GM21717 (cell line): ENCODE results near the gene SFRP2.

Source experiments
- ATAC-seq: cut with Tn5 transposase; IDR thresholded peaks from one replicate; pipeline ENCODE4 v1.9.1; 2021; ENCODE audit warnings: mild to moderate bottlenecking, moderate library complexity; ENCODE audit not compliant: unreplicated experiment

The SFRP2 gene

GRCh38 chr4:153798420-153798819 lies 9.5 kb upstream of the SFRP2 start:
- ATAC-seq = no peak

- no peak for ATAC-seq
Observed at GRCh38 chr4:153794006-153794405, 5.1 kb upstream of the SFRP2 start.

- no peak for ATAC-seq
Observed at GRCh38 chr4:153792618-153793247, 3.9 kb upstream of the SFRP2 start.

GRCh38 chr4:153791746-153792617 lies 3.1 kb upstream of the SFRP2 start:
- no peak for ATAC-seq

- ATAC-seq = no peak
Observed at GRCh38 chr4:153790962-153791551, 2.2 kb upstream of the SFRP2 start.

GRCh38 chr4:153790500-153790865 lies 1.6 kb upstream of the SFRP2 start:
- no peak for ATAC-seq

- ATAC-seq = no peak
Observed at GRCh38 chr4:153789741-153790499, 1.0 kb upstream of the SFRP2 start.

GRCh38 chr4:153788051-153788412 lies 851 bp downstream of the SFRP2 start:
- no peak for ATAC-seq

- ATAC-seq = no peak
Observed at GRCh38 chr4:153787575-153787974, 1.3 kb downstream of the SFRP2 start.

GRCh38 chr4:153787061-153787560 lies 1.8 kb downstream of the SFRP2 start:
- ATAC-seq = no peak

GRCh38 chr4:153785910-153786721 lies 2.8 kb downstream of the SFRP2 start:
- ATAC-seq = no peak

GRCh38 chr4:153784166-153784699 lies 4.7 kb downstream of the SFRP2 start:
- ATAC-seq = no peak

- ATAC-seq = no peak
Observed at GRCh38 chr4:153782581-153782980, 6.3 kb downstream of the SFRP2 start.

GRCh38 chr4:153781717-153782416 lies 7.0 kb downstream of the SFRP2 start:
- ATAC-seq = no peak

GRCh38 chr4:153781280-153781679 lies 7.6 kb downstream of the SFRP2 start:
- no peak for ATAC-seq

- ATAC-seq = peak; percentile 79
Observed at GRCh38 chr4:153780876-153781275, 8.0 kb downstream of the SFRP2 start.

- no peak for ATAC-seq
Observed at GRCh38 chr4:153780221-153780620, 8.7 kb downstream of the SFRP2 start.

GRCh38 chr4:153778383-153778782 lies 10.5 kb downstream of the SFRP2 start:
- no peak for ATAC-seq

- no peak for ATAC-seq
Observed at GRCh38 chr4:153777421-153777820, 11.5 kb downstream of the SFRP2 start.
